ENCODE measurements around the gene KCNH4. TPM values are rescaled to one million over a fixed set of nuclear protein-coding genes. Genes with fewer than 3 reads are reported as not detected.

Gene KCNH4
- total and polyA plus RNA-seq, 8 donors: not detected

DNA sequence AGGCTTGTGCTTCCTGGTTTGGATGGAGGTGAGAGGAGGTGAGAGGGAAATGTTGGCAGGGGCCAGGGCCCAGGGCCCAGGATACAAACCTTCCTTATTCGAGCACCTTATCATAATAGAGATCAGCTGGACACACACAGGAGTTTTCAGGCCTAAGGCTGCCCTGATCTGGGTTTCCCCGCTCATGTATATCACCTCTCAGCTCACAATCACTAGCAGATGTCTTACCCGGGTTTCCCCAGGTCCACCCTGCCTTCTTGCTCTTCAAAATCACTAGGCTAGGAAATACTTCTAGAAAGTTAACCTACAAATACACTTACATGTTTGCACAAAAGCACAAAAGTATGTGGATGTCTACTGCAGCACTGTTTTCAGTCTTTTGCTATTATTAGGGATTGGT is 54.1 kb downstream of the KCNH4 start:
- Histone ChIP-seq H3K4me3 (no peak overlapping the region), H3K27me3 (no peaks in the 10 kb centered on the region), H3K27ac (no peak overlapping the region), H3K9me3 (no peaks in the 10 kb centered on the region), H3K36me3 (peaks cover 48 to 70% (median 62%) of the 10 kb centered on the region in 4 donors), H3K4me1 (peaks cover 25 to 49% (median 37%) of the 10 kb centered on the region in 4 donors)
- TF ChIP-seq, protein P1, sequence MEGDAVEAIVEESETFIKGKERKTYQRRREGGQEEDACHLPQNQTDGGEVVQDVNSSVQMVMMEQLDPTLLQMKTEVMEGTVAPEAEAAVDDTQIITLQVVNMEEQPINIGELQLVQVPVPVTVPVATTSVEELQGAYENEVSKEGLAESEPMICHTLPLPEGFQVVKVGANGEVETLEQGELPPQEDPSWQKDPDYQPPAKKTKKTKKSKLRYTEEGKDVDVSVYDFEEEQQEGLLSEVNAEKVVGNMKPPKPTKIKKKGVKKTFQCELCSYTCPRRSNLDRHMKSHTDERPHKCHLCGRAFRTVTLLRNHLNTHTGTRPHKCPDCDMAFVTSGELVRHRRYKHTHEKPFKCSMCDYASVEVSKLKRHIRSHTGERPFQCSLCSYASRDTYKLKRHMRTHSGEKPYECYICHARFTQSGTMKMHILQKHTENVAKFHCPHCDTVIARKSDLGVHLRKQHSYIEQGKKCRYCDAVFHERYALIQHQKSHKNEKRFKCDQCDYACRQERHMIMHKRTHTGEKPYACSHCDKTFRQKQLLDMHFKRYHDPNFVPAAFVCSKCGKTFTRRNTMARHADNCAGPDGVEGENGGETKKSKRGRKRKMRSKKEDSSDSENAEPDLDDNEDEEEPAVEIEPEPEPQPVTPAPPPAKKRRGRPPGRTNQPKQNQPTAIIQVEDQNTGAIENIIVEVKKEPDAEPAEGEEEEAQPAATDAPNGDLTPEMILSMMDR (IDR thresholded peaks at IDR 0.05): no peak
- no peak for TF ChIP-seq POLR2A (IDR thresholded peaks at IDR 0.05)
- no peak for TF ChIP-seq EP300 (IDR thresholded peaks at IDR 0.05)
- TF ChIP-seq POLR2AphosphoS5 (IDR thresholded peaks at IDR 0.05): no peak
- DNase-seq: peak in 1 of 2 donors; percentile 50
- WGBS, 5 donors: 39 to 62% (median 39%) methylated on average over 3 of the region's 3 CpGs
- intact Hi-C loops (cut with DNase I; ENCODE audit: low total_unique reads): no loop called here

DNA sequence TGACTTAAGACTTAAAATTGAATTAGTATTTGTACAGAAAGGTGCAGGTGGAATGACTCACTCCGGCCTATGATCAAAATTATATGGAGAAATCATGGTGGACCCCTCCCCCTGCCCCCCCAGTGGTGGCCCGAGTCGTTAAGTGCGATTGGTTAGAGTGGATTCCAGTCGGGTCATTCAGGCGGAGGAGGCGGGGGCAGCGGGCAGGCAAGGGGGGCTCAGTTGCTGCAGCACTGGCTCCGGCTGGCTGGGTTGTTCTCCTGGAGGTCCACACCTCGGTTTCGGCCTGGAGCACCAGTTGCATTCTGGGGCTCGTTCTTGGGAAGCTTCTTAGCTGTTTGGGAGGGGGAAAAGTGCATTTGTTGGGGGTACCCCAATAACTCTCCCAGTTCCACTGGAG is 55.4 kb downstream of the KCNH4 start:
- no peaks in the 10 kb centered on the region for H3K9me3 ChIP-seq
- peaks cover 48 to 68% (median 61%) of the 10 kb centered on the region in 4 donors for H3K36me3 ChIP-seq
- intact Hi-C loops (cut with DNase I; ENCODE audit: low total_unique reads): no loop called here
- TF ChIP-seq, protein P1 (IDR thresholded peaks at IDR 0.05): no peak
- TF ChIP-seq EP300 (IDR thresholded peaks at IDR 0.05) (no peak), POLR2A (IDR thresholded peaks at IDR 0.05) (no peak), POLR2AphosphoS5 (IDR thresholded peaks at IDR 0.05) (no peak)
- peaks cover 29 to 49% (median 39%) of the 10 kb centered on the region in 4 donors for H3K4me1 ChIP-seq
- no peak overlapping the region for H3K27ac ChIP-seq
- no peaks in the 10 kb centered on the region for H3K27me3 ChIP-seq
- 82 to 92% (median 84%) methylated on average over 12 of the region's 12 CpGs for WGBS, 5 donors
- no peak for DNase-seq
- no peak overlapping the region for H3K4me3 ChIP-seq

DNA sequence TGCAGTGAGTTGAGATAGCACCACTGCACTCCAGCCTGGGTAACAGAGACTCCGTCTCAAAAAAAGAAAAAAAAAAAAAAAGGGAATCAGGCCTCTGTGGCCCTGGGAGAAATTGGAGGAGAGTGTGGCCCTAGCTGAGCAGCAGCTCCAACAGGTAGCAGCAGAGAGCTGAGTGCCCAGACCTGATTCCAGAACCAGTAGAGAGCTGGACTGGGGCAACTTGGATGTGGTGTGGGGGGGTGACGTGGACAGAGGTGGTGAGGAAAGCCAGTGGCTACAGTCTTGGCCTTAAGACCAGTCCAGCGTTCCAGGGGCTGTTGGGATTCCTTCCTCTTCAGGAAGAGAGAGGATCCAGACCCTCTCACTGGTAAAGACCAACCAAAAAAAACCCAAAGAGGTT is 56.7 kb downstream of the KCNH4 start:
- no peak for TF ChIP-seq POLR2AphosphoS5 (IDR thresholded peaks at IDR 0.05)
- no peak for TF ChIP-seq EP300 (IDR thresholded peaks at IDR 0.05)
- no peak for TF ChIP-seq POLR2A (IDR thresholded peaks at IDR 0.05)
- TF ChIP-seq, protein P1 (IDR thresholded peaks at IDR 0.05): no peak
- intact Hi-C loops (cut with DNase I; ENCODE audit: low total_unique reads): no loop called here
- Histone ChIP-seq H3K36me3 (peaks cover 36 to 55% (median 51%) of the 10 kb centered on the region in 4 donors), H3K27ac (no peak overlapping the region), H3K4me1 (peaks cover 22 to 48% (median 37%) of the 10 kb centered on the region in 4 donors), H3K27me3 (no peaks in the 10 kb centered on the region), H3K9me3 (no peaks in the 10 kb centered on the region), H3K4me3 (no peak overlapping the region)
- 76 to 91% (median 88%) methylated on average over 3 of the region's 3 CpGs for WGBS, 5 donors
- DNase-seq: no peak

DNA sequence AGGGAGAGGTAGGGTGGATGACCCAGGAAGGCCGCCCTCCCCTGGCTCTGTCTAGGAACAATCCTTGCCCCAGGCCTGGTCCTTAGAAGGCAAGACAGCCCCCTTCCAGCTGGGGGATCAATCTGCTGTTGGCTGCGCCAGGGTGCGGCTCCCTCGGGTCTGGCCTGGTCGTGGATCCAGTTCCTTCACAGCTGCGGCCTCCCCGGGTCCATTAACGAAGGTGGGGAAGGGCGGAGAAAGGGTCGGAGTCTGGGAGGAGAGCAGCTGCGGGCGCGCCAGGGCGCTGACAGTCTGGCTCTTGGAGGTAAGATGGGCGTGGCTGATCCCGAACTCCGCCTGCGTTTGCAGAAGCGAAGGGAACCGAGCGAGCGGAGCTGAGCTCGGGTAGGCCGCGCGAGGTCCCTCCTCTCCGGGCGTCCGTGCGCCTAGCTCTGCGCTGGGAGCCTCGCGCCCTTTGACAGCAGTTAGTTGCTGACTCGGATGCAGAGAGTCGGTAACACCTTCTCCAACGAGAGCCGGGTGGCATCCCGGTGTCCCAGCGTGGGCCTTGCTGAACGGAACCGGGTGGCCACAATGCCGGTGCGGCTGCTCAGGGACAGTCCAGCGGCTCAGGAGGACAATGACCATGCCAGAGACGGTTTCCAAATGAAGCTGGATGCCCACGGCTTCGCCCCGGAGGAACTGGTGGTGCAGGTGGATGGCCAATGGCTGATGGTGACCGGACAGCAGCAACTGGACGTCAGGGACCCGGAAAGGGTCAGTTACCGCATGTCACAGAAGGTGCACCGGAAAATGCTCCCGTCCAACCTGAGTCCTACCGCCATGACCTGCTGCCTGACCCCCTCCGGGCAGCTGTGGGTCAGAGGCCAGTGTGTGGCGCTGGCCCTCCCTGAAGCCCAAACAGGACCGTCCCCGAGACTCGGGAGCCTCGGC is 58.3 kb downstream of the KCNH4 start, which contains the start of gene HSPB9:
TSS of gene HSPB9 (plus strand) at position 434 of the 933 bp plus-strand sequence. CDS start at position 481, 47 bp downstream.
- H3K27ac ChIP-seq: peak within 1 kb of the TSS; percentile 48 to 86 (median 58)
- H3K4me1 ChIP-seq: peaks cover 21 to 48% (median 37%) of the 10 kb centered on the region in 4 donors
- H3K27me3 ChIP-seq: no peaks in the 10 kb centered on the region
- 33 to 67% (median 43%) methylated on average over 41 to 61 of the region's 61 CpGs for WGBS, 5 donors
- DNase-seq: peak; percentile 85 to 91
- intact Hi-C loops (cut with DNase I; ENCODE audit: low total_unique reads): no loop called here
- TF ChIP-seq POLR2AphosphoS5 (IDR thresholded peaks at IDR 0.05) (peak in 1 of 3 donors; percentile 11), EP300 (IDR thresholded peaks at IDR 0.05) (no peak)
- peak within 1 kb of the TSS in 3 of 4 donors; percentile 13 to 29 (median 18) for H3K4me3 ChIP-seq
- H3K36me3 ChIP-seq: peaks cover 20 to 50% (median 47%) of the 10 kb centered on the region in 4 donors
- H3K9me3 ChIP-seq: no peaks in the 10 kb centered on the region
